NCI-H69 (cell line): ENCODE data around the gene DHPS.
A peak's percentile ranks its signal among the peaks of the same experiment; 100 is the strongest.
"Not testable (repeated sequence)": the region's sequence is repeated elsewhere in the genome, so short reads cannot be mapped to it uniquely, and the experiment has no call there.

Experiments
- DNase-seq: peaks from one replicate; lab custom pipeline; 2025; lab: John Stamatoyannopoulos, UW

DHPS gene

GRCh38 chr19:12681074-12681987, at the start of gene DHPS:
Gene DHPS, minus strand, starts transcription at chr19:12681880. Its CDS starts 114 bp downstream, at chr19:12681766.
- peak; percentile 99 for DNase-seq

- no peak for DNase-seq
Measured at GRCh38 chr19:12731337-12731736, 49.7 kb upstream of the DHPS start.

- no peak for DNase-seq
Measured at GRCh38 chr19:12730064-12730463, 48.4 kb upstream of the DHPS start.

GRCh38 chr19:12727745-12728433, 46.2 kb upstream of the DHPS start:
- no peak for DNase-seq

GRCh38 chr19:12726988-12727316, 45.3 kb upstream of the DHPS start:
- no peak for DNase-seq

GRCh38 chr19:12725612-12726011, 43.9 kb upstream of the DHPS start:
- not testable (repeated sequence) for DNase-seq

GRCh38 chr19:12723641-12724426, 42.2 kb upstream of the DHPS start, which contains the start of gene TNPO2:
Gene TNPO2, minus strand, starts transcription at chr19:12723932. Its CDS starts 2,955 bp downstream, at chr19:12720977.
- peak; percentile 93 for DNase-seq

GRCh38 chr19:12723381-12723640, 41.6 kb upstream of the DHPS start:
- DNase-seq: peak; percentile 59

- DNase-seq: peak; percentile 100
Measured at GRCh38 chr19:12722566-12723380, 41.1 kb upstream of the DHPS start.

- peak; percentile 77 for DNase-seq
Measured at GRCh38 chr19:12721656-12722565, 40.2 kb upstream of the DHPS start.

GRCh38 chr19:12720851-12721655, 39.4 kb upstream of the DHPS start:
- no peak for DNase-seq

GRCh38 chr19:12720296-12720695, 38.6 kb upstream of the DHPS start:
- no peak for DNase-seq

GRCh38 chr19:12715929-12716328, 34.2 kb upstream of the DHPS start:
- DNase-seq: no peak

- DNase-seq: no peak
Measured at GRCh38 chr19:12715102-12715501, 33.4 kb upstream of the DHPS start.

GRCh38 chr19:12713304-12713703, 31.6 kb upstream of the DHPS start:
- DNase-seq: not testable (repeated sequence)

- not testable (repeated sequence) for DNase-seq
Measured at GRCh38 chr19:12712077-12712476, 30.4 kb upstream of the DHPS start.

- DNase-seq: no peak
Measured at GRCh38 chr19:12711187-12711586, 29.5 kb upstream of the DHPS start.

GRCh38 chr19:12708641-12709040, 27.0 kb upstream of the DHPS start:
- no peak for DNase-seq

GRCh38 chr19:12706332-12706718, 24.6 kb upstream of the DHPS start:
- DNase-seq: no peak
